Neural cell (in vitro differentiated cells): ENCODE data around the gene TGFA.

ENCODE experiments used
- EP300 ChIP-seq: fragments of 450-650 bp; conservative IDR thresholded peaks from 2 replicates; pipeline ENCODE4 v1.6.1; 2014; ENCODE audit warnings: antibody characterized with exemption, mild to moderate bottlenecking, moderate library complexity; ENCODE audit not compliant: poor library complexity, severe bottlenecking
- SMC3 ChIP-seq: fragments of 450-650 bp; conservative IDR thresholded peaks from 2 replicates; pipeline ENCODE4 v1.6.1; 2014; ENCODE audit warnings: antibody characterized with exemption, mild to moderate bottlenecking, moderate library complexity; ENCODE audit not compliant: poor library complexity
- TF ChIP-seq, protein P1 (sequence below): fragments of 450-650 bp; IDR thresholded peaks from 2 replicates; pipeline ENCODE4 v1.5.1; 2014; ENCODE audit warnings: antibody characterized with exemption, mild to moderate bottlenecking, moderate library complexity; ENCODE audit not compliant: poor library complexity, severe bottlenecking

DNA sequence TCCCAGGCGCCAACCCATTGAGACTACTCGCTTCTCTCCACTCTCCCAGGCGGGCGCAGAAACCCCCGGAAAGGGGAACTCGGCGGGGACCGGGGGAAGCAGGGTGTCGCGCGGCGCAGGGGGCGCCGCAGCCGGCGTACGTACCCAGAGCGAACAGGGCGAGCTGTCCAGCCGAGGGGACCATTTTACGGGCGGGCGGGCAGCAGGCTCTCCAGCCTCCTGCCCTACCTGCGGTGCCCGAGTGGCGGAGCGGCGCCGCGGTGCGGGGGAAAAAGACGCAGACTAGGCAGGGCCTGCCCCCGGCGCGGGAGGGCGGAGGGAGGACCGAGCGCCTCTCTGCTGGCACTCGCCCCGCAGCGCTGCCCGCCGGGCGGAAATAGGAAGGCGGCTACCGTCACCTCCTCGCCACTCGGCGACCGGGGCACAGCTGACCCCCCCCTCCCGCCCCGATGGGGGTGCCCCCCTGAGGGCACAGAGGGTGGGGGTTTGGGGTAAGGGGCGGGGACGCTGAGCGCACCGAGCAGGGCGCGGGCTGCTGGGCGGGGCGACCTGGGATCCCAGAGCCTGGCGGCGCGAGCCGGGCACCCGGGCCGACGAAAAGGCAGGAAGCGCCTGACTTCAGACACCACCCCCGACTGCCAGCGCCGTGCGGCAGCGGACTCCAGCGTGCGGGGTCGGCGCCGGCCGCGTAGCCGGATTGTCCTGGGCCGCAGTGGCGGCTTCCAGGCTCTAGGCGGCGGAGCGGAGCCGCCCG is at the start of gene TGFA:
- TF ChIP-seq EP300 (no peak), SMC3 (peak; percentile 50)
- TF ChIP-seq, protein P1, sequence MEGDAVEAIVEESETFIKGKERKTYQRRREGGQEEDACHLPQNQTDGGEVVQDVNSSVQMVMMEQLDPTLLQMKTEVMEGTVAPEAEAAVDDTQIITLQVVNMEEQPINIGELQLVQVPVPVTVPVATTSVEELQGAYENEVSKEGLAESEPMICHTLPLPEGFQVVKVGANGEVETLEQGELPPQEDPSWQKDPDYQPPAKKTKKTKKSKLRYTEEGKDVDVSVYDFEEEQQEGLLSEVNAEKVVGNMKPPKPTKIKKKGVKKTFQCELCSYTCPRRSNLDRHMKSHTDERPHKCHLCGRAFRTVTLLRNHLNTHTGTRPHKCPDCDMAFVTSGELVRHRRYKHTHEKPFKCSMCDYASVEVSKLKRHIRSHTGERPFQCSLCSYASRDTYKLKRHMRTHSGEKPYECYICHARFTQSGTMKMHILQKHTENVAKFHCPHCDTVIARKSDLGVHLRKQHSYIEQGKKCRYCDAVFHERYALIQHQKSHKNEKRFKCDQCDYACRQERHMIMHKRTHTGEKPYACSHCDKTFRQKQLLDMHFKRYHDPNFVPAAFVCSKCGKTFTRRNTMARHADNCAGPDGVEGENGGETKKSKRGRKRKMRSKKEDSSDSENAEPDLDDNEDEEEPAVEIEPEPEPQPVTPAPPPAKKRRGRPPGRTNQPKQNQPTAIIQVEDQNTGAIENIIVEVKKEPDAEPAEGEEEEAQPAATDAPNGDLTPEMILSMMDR, result peak; percentile 86
